Tibial nerve (tissue), 3 donors: Measurements from ENCODE around the gene UTP4.

Experiments
- POLR2A ChIP-seq, 2 donors: fragments of 450-650 bp; IDR thresholded peaks; one replicate each; pipeline ENCODE4 v1.6.1; 2017; ENCODE audit warnings: antibody characterized with exemption in 2 of 2, mild to moderate bottlenecking in 2 of 2, moderate library complexity in 2 of 2
- TF ChIP-seq, protein P1 (sequence below), 5 experiments: fragments of 200-600 bp in 3 of 5; fragments of 450-650 bp in 2 of 5; sonication (generic) in 3 of 5; IDR thresholded peaks; one replicate each; pipeline ENCODE4 v1.5.1; 2016 to 2019; ENCODE audit warnings: antibody characterized with exemption in 5 of 5, mild to moderate bottlenecking in 3 of 5, moderate library complexity in 2 of 5

DNA sequence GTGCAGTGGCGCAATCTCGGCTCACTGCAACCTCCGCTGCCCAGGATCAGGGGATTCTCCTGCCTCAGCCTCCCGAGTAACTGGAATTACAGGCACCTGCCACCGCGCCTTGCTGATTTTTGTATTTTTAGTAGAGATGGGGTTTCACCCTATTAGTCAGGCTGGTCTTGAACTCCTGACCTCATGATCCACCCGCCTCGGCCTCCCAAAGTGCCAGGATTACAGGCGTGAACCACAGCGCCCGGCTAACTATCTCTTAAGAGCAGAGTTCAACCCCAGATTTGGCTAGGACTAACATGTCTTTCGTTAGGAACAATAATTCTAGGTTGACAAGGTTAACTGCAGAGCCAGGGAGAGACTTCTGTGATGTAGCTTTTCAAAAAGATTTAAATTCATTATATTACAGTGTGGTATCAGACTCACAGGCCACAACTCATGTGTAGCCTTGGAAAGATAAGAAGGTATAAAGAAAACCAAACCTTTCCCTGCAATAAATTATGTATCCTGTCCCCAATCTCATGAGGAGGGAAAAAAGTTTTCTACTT, 4.4 kb upstream of the UTP4 start:
- TF ChIP-seq, protein P1, sequence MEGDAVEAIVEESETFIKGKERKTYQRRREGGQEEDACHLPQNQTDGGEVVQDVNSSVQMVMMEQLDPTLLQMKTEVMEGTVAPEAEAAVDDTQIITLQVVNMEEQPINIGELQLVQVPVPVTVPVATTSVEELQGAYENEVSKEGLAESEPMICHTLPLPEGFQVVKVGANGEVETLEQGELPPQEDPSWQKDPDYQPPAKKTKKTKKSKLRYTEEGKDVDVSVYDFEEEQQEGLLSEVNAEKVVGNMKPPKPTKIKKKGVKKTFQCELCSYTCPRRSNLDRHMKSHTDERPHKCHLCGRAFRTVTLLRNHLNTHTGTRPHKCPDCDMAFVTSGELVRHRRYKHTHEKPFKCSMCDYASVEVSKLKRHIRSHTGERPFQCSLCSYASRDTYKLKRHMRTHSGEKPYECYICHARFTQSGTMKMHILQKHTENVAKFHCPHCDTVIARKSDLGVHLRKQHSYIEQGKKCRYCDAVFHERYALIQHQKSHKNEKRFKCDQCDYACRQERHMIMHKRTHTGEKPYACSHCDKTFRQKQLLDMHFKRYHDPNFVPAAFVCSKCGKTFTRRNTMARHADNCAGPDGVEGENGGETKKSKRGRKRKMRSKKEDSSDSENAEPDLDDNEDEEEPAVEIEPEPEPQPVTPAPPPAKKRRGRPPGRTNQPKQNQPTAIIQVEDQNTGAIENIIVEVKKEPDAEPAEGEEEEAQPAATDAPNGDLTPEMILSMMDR (IDR thresholded peaks at IDR 0.05), result no peak
- no peak for TF ChIP-seq POLR2A (IDR thresholded peaks at IDR 0.05)
